Ishikawa (cell line): ENCODE results near the gene RAB1B.

ENCODE experiments used
- CEBPB ChIP-seq: IDR thresholded peaks from 2 replicates; pipeline ENCODE4 v1.6.1; 2012
- EGR1 ChIP-seq: IDR thresholded peaks from 2 replicates; pipeline ENCODE4 v1.6.1; 2012
- EP300 ChIP-seq: IDR thresholded peaks from 2 replicates; pipeline ENCODE4 v1.6.1; 2012; ENCODE audit warnings: borderline replicate concordance
- FOXM1 ChIP-seq: IDR thresholded peaks from 2 replicates; pipeline ENCODE4 v1.6.1; 2012; ENCODE audit warnings: low read depth, borderline replicate concordance
- NFIC ChIP-seq: IDR thresholded peaks from 2 replicates; pipeline ENCODE4 v1.6.1; 2012
- RAD21 ChIP-seq: IDR thresholded peaks from 2 replicates; pipeline ENCODE4 v1.6.1; 2012; ENCODE audit warnings: low read depth
- REST ChIP-seq: IDR thresholded peaks from 2 replicates; pipeline ENCODE4 v1.6.1; 2012; ENCODE audit warnings: low read depth, mild to moderate bottlenecking
- TAF1 ChIP-seq: IDR thresholded peaks from 2 replicates; pipeline ENCODE4 v1.6.1; 2012; ENCODE audit warnings: low read depth, mild to moderate bottlenecking
- TCF12 ChIP-seq: IDR thresholded peaks from 2 replicates; pipeline ENCODE4 v1.6.1; 2012; ENCODE audit warnings: low read depth
- TEAD4 ChIP-seq: IDR thresholded peaks from 2 replicates; pipeline ENCODE4 v1.6.1; 2012
- USF1 ChIP-seq: IDR thresholded peaks from 2 replicates; pipeline ENCODE4 v1.6.1; 2012
- YY1 ChIP-seq: IDR thresholded peaks from 2 replicates; pipeline ENCODE4 v1.6.1; 2012; ENCODE audit warnings: low read depth
- ZBTB7A ChIP-seq: IDR thresholded peaks from 2 replicates; pipeline ENCODE4 v1.6.1; 2012; ENCODE audit warnings: low read depth
- TF ChIP-seq, protein P1 (sequence below): IDR thresholded peaks from 2 replicates; pipeline ENCODE4 v1.6.1; 2012

DNA sequence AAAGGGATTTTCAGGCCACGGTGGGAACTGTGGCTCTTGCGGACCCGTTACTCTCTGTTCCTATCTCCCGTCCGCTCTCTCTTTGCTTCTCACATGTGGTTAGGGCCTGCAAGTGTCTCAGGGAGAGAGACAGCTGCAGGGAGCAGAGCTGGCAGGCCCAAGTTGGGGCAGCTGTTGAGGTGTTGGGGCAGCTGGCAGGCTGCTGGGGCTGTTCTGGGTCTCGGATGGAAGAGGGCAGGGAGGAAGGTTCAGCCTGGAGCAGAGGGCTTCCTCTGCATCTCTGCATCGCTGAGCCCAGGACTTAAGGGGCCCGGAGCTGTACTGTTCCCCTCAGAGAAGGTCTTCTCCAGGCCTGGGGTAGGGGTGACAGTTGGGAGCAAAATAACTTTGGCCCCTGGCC is 7.0 kb downstream of the RAB1B start:
- TF ChIP-seq CEBPB, result no peak
- no peak for TF ChIP-seq EP300
- TF ChIP-seq REST, result no peak
- TF ChIP-seq TAF1, result no peak
- no peak for TF ChIP-seq EGR1
- no peak for TF ChIP-seq TCF12
- no peak for TF ChIP-seq USF1
- no peak for TF ChIP-seq RAD21
- TF ChIP-seq, protein P1, sequence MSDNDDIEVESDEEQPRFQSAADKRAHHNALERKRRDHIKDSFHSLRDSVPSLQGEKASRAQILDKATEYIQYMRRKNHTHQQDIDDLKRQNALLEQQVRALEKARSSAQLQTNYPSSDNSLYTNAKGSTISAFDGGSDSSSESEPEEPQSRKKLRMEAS, result no peak
- TF ChIP-seq YY1, result no peak
- TF ChIP-seq TEAD4, result no peak
- TF ChIP-seq NFIC, result no peak
- TF ChIP-seq ZBTB7A, result no peak
- TF ChIP-seq FOXM1, result no peak
